ENCODE measurements around the gene SPIRE2. TPM values are rescaled to one million over a fixed set of nuclear protein-coding genes. Genes with fewer than 3 reads are reported as not detected.

SPIRE2 gene
- total and polyA plus RNA-seq, 2 of the 4 experiments (the other 2 are of a cell fraction): 0.72 to 1.9 TPM

- no peak for ATAC-seq (ENCODE audit: low read depth)
- Histone ChIP-seq H2BK120ac (ENCODE audit: low read depth, low read length) (no peak overlapping the region), H3K27ac (ENCODE audit: insufficient read depth, low read length) (no peak overlapping the region), H3K79me1 (ENCODE audit: low read depth in 1 of 2, low read length in 2 of 2) (no peaks in the 10 kb centered on the region), H2BK20ac (ENCODE audit: low read depth, low read length) (no peak overlapping the region), H2BK15ac (ENCODE audit: low read depth, low read length) (no peak overlapping the region), H4K5ac (ENCODE audit: low read depth, low read length) (no peak overlapping the region), H2AK5ac (ENCODE audit: low read depth, low read length) (no peak overlapping the region), H3K4me3 (ENCODE audit: insufficient read depth, low read depth, low read length) (no peak overlapping the region), H3K23ac (ENCODE audit: low read depth, low read length) (no peak overlapping the region), H3K27me3 (ENCODE audit: control insufficient read depth, insufficient read depth, low read length) (no peaks in the 10 kb centered on the region), H4K91ac (ENCODE audit: insufficient read depth, low read depth, low read length) (no peak overlapping the region), H3K14ac (replicated peaks; ENCODE audit: low read depth, low read length) (no peak overlapping the region), H3K9me3 (ENCODE audit: control insufficient read depth, insufficient read depth, low read length) (no peaks in the 10 kb centered on the region), H4K8ac (ENCODE audit: low read depth in 2 of 2, low read length in 2 of 2) (no peak overlapping the region), H4K20me1 (ENCODE audit: insufficient read depth, low read length) (no peaks in the 10 kb centered on the region), H3K9ac (ENCODE audit: low read depth, low read length) (no peak overlapping the region), H2AK9ac (replicated peaks; ENCODE audit: low read depth, low read length, poor library complexity) (no peak overlapping the region), H2AFZ (replicated peaks; ENCODE audit: low read length, poor library complexity) (no peak overlapping the region), H3K56ac (ENCODE audit: extremely low read depth, insufficient read depth, low read length) (no peak overlapping the region), H3K36me3 (ENCODE audit: control insufficient read depth, insufficient read depth, low read length) (peaks cover 47% of the 10 kb centered on the region), H2BK5ac (ENCODE audit: low read depth, low read length, poor library complexity, severe bottlenecking) (no peak overlapping the region), H3K4me2 (ENCODE audit: low read depth, low read length) (no peak overlapping the region), H3K9me1 (ENCODE audit: insufficient read depth, low read length) (no peaks in the 10 kb centered on the region), H3K4ac (ENCODE audit: low read depth, low read length) (no peak overlapping the region), H3K4me1 (ENCODE audit: control insufficient read depth, insufficient read depth, low read length) (no peaks in the 10 kb centered on the region), H3K18ac (ENCODE audit: low read depth, low read length) (no peak overlapping the region)
- intact Hi-C loops (cut with micrococcal nuclease): no loop called here
- ChIA-PET POLR2A (ENCODE audit: unreplicated experiment) (no interaction called here), CTCF (no interaction called here)
- dilution Hi-C loops (cut with HindIII; ENCODE audit: low sequenced_read_pairs, unreplicated experiment): no loop called here
- TF ChIP-seq POLR2A (IDR thresholded peaks at IDR 0.05; ENCODE audit: low read depth, low read length): no peak
- TF ChIP-seq SMC3 (IDR thresholded peaks at IDR 0.05; ENCODE audit: low read depth, low read length): no peak
- TF ChIP-seq CTCF (conservative IDR thresholded peaks at IDR 0.05; ENCODE audit: low read depth, low read length): no peak
- in situ Hi-C loops (cut with MboI; ENCODE audit: low sequenced_read_pairs): no loop called here
- WGBS, 2 experiments (ENCODE audit: extremely low coverage in 2 of 2, insufficient read length in 1 of 2): 100% methylated on average over 1 of the region's 6 CpGs; no CpG with 5 or more reads in 1 of the 2 experiments
- no TSS peak for BruUV-seq (replicated peaks)
- no peak for DNase-seq
Observed at GRCh38 chr16:89779909-89780305, 48.4 kb upstream of the SPIRE2 start.

Measured in IMR-90 (cell line).